HepG2 (cell line): ENCODE data around the gene UBE4A.

Experiments
- ARID2 ChIP-seq: sonication (generic); formaldehyde crosslinking; IDR thresholded peaks from 2 replicates; pipeline ENCODE4 v1.8.1; 2022; ENCODE audit warnings: mild to moderate bottlenecking, missing genetic modification reagents, borderline replicate concordance
- BHLHE40 ChIP-seq: IDR thresholded peaks from 2 replicates; pipeline ENCODE4 v1.6.1; 2011; ENCODE audit warnings: low read length, improper control_type of control experiment
- CBX2 ChIP-seq, 2 experiments: fragments of 200-600 bp in 1 of 2; sonication (generic); formaldehyde crosslinking in 1 of 2; IDR thresholded peaks; 2 replicates each; pipeline versions ENCODE4 v1.7.0 to v1.8.1; 2018 to 2022; ENCODE audit warnings: low read depth in 2 of 2, low read length in 1 of 2, mild to moderate bottlenecking in 1 of 2, missing genetic modification reagents in 1 of 2
- CTCF ChIP-seq: sonication (generic); formaldehyde crosslinking; IDR thresholded peaks from 2 replicates; pipeline ENCODE4 v1.5.0; 2020; ENCODE audit warnings: mild to moderate bottlenecking, missing genetic modification reagents, moderate library complexity
- HMGXB4 ChIP-seq, 2 experiments: sonication (generic) in 1 of 2; formaldehyde crosslinking in 1 of 2; IDR thresholded peaks; 2 replicates each; pipeline versions ENCODE4 v1.4.0 to v1.6.1; 2018 to 2020; ENCODE audit warnings: missing genetic modification reagents in 2 of 2, borderline replicate concordance in 1 of 2, low read depth in 1 of 2, mild to moderate bottlenecking in 1 of 2, missing biosample characterization in 1 of 2
- HOXA7 ChIP-seq: sonication (generic); formaldehyde crosslinking; IDR thresholded peaks from 2 replicates; pipeline ENCODE4 v1.8.1; 2022; ENCODE audit warnings: mild to moderate bottlenecking, missing genetic modification reagents, moderate library complexity
- KLF12 ChIP-seq: sonication (generic); formaldehyde crosslinking; IDR thresholded peaks from 2 replicates; pipeline ENCODE4 v1.4.0; 2020; ENCODE audit warnings: missing genetic modification reagents, borderline replicate concordance
- NONO ChIP-seq, 2 experiments: fragments of 450-650 bp in 1 of 2; sonication (generic) in 1 of 2; formaldehyde crosslinking in 1 of 2; IDR thresholded peaks in 1 of 2; conservative IDR thresholded peaks in 1 of 2; 2 replicates each; pipeline versions ENCODE4 v1.6.1 to v1.8.0; 2017 to 2022; ENCODE audit warnings: mild to moderate bottlenecking in 1 of 2, missing genetic modification reagents in 1 of 2, moderate library complexity in 1 of 2
- PATZ1 ChIP-seq: sonication (generic); formaldehyde crosslinking; IDR thresholded peaks from 2 replicates; pipeline ENCODE4 v1.4.0; 2020; ENCODE audit warnings: missing genetic modification reagents
- PTBP1 ChIP-seq: fragments of 200-400 bp; formaldehyde crosslinking; IDR thresholded peaks from 2 replicates; pipeline ENCODE4 v1.6.1; 2018; ENCODE audit warnings: low read length, low read depth; ENCODE audit not compliant: poor library complexity, severe bottlenecking
- SETDB1 ChIP-seq: sonication (generic); formaldehyde crosslinking; IDR thresholded peaks from 2 replicates; pipeline ENCODE4 v1.5.1; 2020; ENCODE audit warnings: missing genetic modification reagents, mild to moderate bottlenecking, borderline replicate concordance
- THAP11 ChIP-seq: IDR thresholded peaks from 2 replicates; pipeline ENCODE4 v1.6.1; 2016; ENCODE audit warnings: missing biosample characterization, missing genetic modification reagents
- XRCC5 ChIP-seq: fragments of 200-400 bp; formaldehyde crosslinking; optimal IDR thresholded peaks from 2 replicates; pipeline ENCODE3; 2017; ENCODE audit warnings: mild to moderate bottlenecking, low read length
- ZNF121 ChIP-seq: sonication (generic); formaldehyde crosslinking; IDR thresholded peaks from 2 replicates; pipeline ENCODE4 v1.5.0; 2020; ENCODE audit warnings: mild to moderate bottlenecking, missing genetic modification reagents

- TF ChIP-seq NONO (IDR thresholded peaks at IDR 0.05) = no peak
- no peak for TF ChIP-seq NONO (CRISPR knock-in tag; conservative IDR thresholded peaks at IDR 0.05)
- TF ChIP-seq ARID2 (CRISPR knock-in tag) = no peak
- TF ChIP-seq HMGXB4 (CRISPR knock-in tag; IDR thresholded peaks at IDR 0.05; ENCODE audit: borderline replicate concordance in 1 of 2, low read depth in 1 of 2) = no peak
- TF ChIP-seq PATZ1 (CRISPR knock-in tag) = no peak
- no peak for TF ChIP-seq BHLHE40
- TF ChIP-seq CTCF = no peak
- no peak for TF ChIP-seq THAP11 (CRISPR knock-in tag)
- TF ChIP-seq XRCC5 = no peak
- no peak for TF ChIP-seq PTBP1
- TF ChIP-seq CBX2 (IDR thresholded peaks at IDR 0.05; ENCODE audit: low read depth, low read length) = no peak
- TF ChIP-seq CBX2 (CRISPR knock-in tag; IDR thresholded peaks at IDR 0.05; ENCODE audit: low read depth) = no peak
- TF ChIP-seq SETDB1 (CRISPR knock-in tag) = no peak
- TF ChIP-seq KLF12 (CRISPR knock-in tag) = no peak
- no peak for TF ChIP-seq ZNF121
- TF ChIP-seq HOXA7 (CRISPR knock-in tag) = no peak
Measured at GRCh38 chr11:118373871-118374270, 14.5 kb downstream of the UBE4A start.
